HG02763 (cell line): ENCODE results near the gene ZNF469.
"Not testable (repeated sequence)": the region's sequence is repeated elsewhere in the genome, so short reads cannot be mapped to it uniquely, and the experiment has no call there.

ENCODE experiments used
- ATAC-seq: cut with Tn5 transposase; IDR thresholded peaks from one replicate; pipeline ENCODE4 v1.9.1; 2021; ENCODE audit warnings: mild to moderate bottlenecking, moderate library complexity; ENCODE audit not compliant: unreplicated experiment

ZNF469 gene

DNA sequence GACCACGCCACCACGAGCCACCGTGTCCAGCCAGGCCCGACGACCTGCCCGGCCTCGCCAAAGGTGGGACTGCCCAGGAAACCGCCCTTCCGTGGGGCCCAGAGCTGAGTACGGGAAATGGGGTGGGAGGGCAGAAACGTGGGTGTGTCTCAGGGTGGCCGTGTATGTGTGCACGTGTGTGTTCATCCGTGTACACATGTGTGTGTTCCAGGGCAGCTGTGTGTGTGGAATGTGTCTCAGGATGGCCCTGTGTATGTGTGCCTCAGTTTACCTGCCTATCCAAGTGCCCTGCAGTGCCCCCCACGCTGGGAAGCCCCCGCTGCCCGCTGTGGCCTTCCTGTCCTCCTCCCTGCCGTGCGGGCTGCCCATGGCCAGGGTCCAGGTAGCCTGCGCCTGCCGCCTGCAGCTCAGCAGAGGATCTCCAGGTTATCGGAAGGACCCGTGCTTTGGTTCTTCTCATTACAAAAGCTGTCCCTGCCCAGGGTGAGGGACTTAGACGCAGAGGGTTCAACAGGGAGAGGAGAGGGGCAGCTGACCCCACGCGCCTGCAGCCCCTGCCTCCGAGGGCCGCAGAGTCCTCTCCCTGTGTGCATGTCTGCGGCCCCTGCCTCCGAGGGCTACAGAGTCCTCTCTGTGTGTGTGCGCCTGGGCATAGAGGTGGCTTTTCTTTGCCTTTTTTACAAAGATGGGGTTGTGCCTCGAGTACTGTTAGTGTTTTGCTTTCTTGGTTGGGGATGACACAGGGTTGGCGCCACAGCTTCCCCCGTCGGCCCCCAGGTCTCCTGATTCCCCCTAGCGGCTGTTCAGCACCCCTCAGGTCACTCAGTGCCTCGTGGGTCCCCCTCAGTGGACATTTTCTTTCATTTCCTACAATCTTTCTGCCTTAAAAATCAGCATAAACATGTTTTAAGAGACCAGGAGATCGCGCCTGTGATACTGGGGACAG lies 23.6 kb downstream of the ZNF469 start:
- ATAC-seq, result no peak

DNA sequence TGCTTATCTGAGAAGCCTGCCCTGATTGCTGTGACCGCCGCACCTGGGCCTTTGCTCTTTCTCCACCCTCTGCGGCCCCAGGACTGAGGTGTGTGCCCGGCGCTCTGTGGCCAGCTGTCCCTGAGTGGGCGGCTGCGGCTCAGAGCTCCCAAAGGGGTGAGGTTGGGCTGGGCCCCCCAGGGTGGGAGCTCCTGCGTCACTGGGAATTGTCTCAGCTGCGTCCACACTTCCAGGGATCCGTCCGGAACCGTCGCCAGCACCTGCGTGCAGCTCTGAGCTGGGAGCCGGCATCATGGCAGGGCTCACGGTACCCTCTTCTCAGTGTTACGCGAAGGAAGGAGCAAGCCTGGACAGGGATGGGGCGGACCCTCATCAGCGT lies 24.3 kb downstream of the ZNF469 start:
- ATAC-seq, result no peak

DNA sequence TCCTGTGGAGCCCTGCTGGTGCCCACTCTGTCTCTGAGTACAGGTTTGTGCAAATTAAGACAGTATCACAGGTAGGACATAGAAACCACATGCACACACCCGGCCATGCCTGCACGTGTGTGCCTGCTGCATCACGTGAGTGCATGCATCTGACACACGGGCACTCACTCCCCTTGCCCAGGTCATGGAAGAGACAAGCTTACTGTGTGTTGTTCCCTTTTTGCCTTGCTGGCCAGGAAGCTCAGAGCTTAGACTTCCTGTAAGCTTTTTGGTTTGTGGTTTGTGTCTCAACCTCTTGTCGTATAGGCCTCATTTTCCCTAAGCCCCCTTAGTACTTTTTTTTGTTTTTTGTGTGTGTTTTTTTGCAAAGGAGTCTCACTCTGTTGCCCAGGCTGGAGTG lies 25.0 kb downstream of the ZNF469 start:
- ATAC-seq, result no peak

DNA sequence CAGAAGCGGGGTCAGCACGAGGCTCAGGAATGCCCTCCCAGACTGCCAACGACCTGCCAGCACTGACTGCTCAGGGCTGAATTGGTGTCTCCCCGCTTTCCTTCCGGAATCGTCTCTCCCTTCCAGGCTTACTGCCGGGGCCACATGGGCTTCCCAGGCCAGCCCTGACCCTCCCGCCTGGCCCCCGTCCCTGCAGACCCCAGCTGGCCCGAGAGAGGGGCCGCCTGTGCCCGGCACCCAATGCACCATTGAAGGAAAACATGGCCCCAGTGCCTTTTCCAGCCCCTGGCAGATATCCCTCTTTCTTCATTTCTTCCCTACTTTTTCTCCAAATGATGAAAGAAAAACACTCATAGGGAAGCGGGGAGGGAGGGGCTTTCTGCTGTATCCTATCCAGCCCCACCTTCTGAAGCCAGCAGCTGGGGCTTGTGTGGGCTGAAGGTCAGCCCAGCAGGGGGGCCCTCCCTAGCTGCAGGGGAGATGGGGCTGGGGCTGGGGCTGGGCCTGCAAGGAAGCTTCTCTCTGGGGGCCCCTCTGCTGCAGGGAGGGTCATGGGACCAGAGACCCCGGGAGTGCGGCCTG lies 25.9 kb downstream of the ZNF469 start:
- no peak for ATAC-seq

GRCh38 chr16:88409296-88410065 lies 26.7 kb downstream of the ZNF469 start:
- no peak for ATAC-seq

DNA sequence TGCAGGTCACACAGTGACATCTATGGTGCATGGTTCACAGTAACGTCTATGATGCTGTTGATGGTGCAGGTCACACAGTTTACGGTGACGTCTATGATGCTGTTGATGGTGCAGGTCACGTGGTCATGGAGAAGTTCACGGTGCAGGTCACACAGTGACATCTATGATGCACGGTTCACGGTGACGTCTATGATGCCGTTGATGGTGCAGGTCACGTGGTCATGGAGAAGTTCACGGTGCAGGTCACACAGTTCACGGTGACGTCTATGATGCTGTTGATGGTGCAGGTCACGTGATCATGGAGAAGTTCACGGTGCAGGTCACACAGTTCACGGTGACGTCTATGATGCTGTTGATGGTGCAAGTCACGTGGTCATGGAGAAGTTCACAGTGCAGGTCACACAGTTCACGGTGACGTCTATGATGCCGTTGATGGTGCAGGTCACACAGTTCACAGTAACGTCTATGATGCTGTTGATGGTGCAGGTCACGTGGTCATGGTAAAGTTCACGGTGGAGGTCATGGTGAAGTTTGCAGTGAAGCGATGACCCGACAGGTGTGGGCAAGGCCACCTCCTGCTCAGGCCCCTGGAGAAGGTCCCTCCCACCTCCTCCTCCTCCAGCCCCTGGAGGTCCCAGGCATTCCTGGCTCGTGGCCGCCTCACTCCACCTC lies 27.7 kb downstream of the ZNF469 start:
- ATAC-seq, result not testable (repeated sequence)

DNA sequence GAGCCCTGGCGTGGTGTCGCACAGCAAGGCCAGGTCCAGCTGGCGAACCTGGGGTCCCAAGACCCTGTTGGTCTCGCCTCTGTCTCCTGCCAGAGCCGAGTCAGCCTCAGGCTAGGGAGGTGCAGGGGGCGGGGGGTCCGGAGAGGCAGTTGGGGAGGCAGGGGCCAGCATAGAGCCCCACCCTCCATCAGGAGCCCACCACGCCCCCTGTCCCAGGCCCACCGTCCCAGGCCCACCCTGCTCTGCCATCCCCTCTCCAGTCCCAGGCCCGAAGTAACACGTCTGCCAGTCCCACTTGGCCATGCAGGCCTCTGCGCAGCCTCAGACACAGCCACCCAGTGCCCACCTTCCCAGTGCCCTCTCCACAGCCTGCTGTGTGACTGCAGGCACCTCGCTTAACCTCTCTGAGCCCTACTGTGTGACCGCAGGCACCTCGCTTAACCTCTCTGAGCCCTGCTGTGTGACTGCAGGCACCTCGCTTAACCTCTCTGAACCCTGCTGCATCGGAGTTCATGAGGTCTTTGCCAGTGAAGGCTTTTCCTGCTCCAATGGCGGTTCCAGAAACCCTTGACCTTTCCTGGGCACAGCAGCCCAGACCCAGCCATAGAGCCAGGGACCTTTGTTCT lies 29.3 kb downstream of the ZNF469 start:
- no peak for ATAC-seq

DNA sequence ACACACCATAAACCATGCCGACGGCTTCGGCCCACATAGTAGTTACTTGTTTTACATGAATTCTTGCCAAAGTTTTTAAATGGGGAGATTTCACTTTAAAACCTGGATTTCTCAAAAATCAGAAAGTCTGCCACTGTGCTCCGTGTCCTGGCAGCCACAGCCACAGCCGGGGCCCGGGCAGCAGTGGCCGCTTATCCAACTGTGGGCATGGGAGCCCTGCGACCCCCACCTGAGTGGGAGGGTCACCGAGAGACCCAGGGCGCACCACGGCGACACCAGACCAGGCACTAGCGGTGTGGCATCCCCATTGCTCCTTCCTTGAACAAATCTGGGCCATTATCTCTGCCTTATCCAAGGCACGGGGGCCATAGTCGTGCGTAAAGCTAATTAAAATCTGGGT lies 30.0 kb downstream of the ZNF469 start:
- ATAC-seq, result no peak

- no peak for ATAC-seq
Observed at GRCh38 chr16:88413231-88413630, 30.5 kb downstream of the ZNF469 start.

- no peak for ATAC-seq
Observed at GRCh38 chr16:88413631-88414030, 30.9 kb downstream of the ZNF469 start.

- ATAC-seq, result no peak
Observed at GRCh38 chr16:88414521-88415380, 32.0 kb downstream of the ZNF469 start.

DNA sequence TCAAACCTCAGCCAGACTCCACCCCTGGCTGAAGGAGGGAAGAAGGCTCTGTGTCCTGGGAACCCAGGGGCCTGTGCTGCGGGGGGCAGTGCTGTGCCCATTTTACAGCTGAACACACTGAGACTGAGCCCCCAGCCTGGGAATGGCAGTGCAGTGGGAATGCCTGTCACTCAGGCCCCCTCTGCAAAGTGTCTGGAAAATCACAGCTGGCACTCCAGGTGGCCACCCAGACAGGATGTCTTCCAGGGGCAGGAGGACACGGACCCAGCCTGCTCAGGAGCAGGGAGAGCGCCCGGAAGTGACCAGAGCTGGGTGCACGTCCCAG lies 32.6 kb downstream of the ZNF469 start:
- no peak for ATAC-seq

GRCh38 chr16:88415713-88416323 lies 33.1 kb downstream of the ZNF469 start:
- ATAC-seq, result no peak

GRCh38 chr16:88416686-88417085 lies 33.9 kb downstream of the ZNF469 start:
- ATAC-seq, result no peak

DNA sequence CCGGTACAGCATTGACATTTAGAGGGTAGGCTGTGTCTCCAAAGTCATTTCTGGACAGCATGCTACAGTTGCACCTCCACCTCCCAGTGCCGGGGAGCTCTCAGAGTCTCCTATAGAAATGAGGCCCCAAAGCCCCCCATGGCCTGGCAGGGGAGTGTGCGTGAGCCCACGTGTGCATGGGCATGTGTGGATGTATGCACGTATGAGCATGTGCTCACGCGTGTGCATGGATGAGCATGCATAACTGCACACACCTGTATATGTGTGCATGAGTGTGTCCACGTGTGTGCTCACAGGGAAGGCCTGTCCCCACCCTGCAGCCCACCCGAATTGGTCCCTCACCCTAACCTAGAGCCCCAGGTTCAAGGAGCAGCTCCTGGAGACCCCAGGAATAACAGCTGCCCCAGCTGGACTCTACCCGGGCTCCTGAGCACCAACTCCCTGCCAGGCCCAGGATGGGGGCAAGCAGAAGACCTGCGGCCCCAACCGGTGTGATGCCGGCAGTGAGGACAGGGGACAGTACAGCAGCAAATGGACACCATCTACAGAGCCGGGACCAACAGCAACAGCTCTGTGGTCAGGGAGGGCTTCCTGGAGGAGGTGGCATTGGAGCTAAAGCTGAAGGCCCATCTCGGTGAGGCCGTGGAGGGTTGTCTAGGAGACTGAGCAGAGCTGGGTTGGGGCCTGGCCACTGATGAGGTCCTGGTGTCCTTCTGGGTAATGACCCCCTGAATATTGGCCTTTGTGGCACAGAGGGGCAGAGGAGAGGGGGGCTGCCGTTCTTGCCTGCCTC lies 35.1 kb downstream of the ZNF469 start:
- ATAC-seq, result no peak

GRCh38 chr16:88418869-88419268 lies 36.1 kb downstream of the ZNF469 start:
- no peak for ATAC-seq

DNA sequence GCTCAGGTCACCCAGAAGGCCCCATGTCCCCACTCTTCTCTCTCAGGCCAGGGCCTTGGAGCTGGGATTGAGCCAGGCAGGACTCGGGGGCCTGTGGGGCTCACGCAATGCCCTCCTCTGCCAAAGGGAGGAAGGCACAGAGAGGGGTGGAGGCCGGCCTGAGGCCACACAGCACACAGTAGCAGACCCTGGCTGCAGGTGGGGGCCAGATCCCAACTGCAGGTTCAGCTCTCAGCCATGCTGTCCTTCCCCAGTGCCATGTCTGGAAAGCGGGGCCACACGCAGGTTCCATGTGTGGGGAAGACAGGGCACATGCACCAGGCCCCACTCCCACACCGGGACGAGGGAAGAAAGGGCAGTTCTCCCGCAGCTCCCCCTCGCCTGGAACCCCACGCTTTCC lies 37.0 kb downstream of the ZNF469 start:
- ATAC-seq, result no peak

DNA sequence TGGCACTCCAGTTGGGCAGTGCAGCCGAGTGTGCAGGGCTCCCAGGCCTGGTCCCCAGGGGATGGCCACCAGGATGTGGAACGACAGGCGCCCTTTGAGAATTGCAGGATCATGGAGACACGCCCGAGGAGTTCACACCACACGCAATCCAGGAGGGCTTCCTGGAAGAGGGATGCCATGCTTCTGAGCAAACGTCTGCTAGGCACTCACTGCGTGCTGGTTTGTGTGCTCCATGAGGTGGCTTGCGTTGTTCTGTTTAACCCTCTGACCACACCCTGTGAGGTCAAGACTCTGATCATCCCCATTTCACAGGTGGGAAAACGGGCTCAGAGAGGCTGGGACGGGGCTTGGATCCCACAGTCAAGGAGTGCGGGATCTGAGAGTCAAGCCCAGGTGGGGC lies 37.7 kb downstream of the ZNF469 start:
- ATAC-seq, result no peak

DNA sequence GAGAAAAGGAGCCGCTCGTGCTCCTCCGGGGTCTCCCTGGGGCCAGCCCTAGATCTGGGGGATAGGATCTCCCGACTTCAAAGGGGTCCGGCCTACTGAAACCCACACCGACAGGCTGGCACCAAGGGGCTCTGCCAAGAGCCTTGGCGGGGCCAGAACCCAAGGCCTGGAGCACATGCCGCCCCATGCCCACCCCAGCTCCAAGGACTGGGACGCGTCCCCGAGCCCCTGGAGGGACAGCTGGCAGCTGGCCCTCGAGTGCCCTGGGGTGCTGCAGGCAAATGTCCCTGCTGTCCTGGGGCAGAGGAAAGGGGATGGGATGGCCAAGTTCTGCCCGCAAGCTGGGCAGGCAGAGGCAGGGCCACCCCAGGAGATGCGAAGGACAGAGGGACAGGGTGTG lies 38.5 kb downstream of the ZNF469 start:
- no peak for ATAC-seq
